ENCODE data around the gene CDKN3.
"Not testable (repeated sequence)": the region's sequence is repeated elsewhere in the genome, so short reads cannot be mapped to it uniquely, and the experiment has no call there.

The CDKN3 gene

DNA sequence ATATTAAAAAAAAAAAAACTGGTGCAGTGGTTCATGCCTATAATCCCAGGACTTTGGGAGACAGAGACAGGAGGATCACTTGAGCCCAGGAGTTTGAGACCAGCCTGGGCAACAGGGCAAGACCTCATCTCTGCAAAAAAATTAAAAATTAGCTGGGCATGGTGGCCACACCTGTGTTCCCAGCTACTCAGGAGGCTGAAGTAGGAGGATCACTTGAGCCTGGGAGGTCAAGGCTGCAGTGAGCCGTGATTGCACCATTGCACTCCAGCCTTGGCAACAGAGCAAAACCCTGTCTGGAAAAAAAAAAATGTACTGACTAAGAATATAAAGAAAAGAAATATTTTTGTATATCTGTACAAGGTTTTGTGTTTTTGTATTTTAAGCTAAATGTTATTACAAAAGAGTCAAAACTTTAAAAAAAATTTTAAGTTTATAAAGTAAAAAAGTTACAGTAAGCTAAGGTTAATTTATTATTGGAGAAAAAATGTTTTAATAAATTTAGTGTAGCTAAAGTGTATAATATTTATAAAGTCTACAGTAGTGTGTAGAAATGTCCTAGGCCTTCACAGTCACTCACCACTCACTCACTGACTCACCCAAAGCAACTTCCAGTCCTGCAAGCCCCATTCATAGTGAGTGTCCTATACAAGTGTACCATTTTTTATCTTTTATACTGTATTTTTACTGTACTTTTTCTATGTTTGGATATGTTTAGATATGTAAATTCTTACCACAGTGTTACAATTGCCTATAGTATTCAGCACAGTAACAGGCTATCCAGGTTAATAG, 60.2 kb downstream of the CDKN3 start:
- DNase-seq (ENCODE audit: low spot score), result not testable (repeated sequence)

DNA sequence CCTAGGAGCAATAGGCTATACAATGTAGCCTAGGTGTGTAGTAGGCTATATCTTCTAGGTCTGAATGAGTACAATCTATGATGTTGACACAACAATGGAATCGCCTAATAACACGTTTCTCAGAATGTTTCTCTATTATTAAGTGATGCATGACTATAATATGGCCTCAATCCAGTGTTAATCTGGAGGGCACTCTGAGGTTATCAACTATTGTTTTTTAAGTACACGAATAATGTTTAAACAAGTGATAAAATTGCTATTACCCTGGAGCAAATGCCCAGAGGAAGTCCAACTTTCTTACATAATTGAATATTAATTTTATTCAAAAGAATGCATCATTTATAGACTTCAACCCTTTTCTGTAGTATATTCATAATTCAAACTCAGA, 60.8 kb downstream of the CDKN3 start:
- no peak for DNase-seq (ENCODE audit: low spot score)

GRCh38 chr14:54458536-54458935, 61.7 kb downstream of the CDKN3 start:
- not testable (repeated sequence) for DNase-seq (ENCODE audit: low spot score)

- DNase-seq (ENCODE audit: low spot score), result no peak
Measured at GRCh38 chr14:54459106-54459505, 62.3 kb downstream of the CDKN3 start.

- no peak for DNase-seq (ENCODE audit: low spot score)
Measured at GRCh38 chr14:54462048-54462447, 65.2 kb downstream of the CDKN3 start.

DNA sequence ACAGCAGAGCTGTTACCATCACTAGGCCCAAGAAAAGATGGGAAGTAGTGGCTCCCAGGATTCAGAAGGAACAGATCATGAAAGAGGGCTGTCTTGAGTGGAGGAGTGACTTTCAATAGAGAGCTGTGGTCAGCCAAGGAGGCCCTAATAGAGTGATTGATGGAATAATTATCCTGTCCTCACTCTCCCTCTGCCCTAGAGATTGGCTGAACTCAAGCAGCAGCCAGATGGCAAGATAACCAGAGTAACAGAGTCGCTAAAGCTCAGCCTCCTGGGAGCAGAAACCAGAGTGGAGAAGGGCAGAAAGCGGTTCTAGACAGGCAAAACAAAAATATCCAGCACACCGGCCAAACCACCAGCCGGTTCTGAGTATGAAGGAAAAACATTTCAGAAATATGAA, 68.8 kb downstream of the CDKN3 start:
- no peak for DNase-seq (ENCODE audit: low spot score)

DNA sequence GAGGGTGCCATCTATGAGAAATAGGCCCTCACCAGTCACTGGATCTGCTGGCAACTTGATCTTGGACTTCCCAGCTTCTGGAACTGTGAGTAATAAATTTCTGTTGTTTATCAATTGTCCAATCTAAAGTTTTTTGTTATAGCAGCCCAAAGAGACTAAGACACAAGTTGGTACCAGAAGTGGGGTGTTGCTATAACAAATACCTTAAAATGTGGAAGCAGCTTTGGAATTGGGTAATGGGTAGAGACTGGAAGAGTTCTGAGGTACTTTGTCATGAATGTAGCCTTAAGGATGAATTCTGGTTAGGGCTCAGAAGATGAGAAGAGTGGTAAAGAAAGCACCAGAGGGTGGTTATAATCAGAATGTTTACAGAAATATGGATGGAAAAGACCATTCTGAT, 70.5 kb downstream of the CDKN3 start:
- DNase-seq (ENCODE audit: low spot score), result no peak

All from COLO829 (cell line).